GM23338 (cell line): ENCODE results near the gene COL21A1. TPM values are rescaled to one million over a fixed set of nuclear protein-coding genes. Genes with fewer than 3 reads are reported as not detected.

Experiments
- ATAC-seq: fragments of 200-7000 bp; cut with Tn5 transposase; 3 replicates; pipeline ENCODE4 v1.9.1; 2020
- DNase-seq: peaks from one replicate; pipeline ENCODE4 v3.0.0-alpha.2; 2015; ENCODE audit warnings: low spot score
- H2AFZ ChIP-seq: fragments of 200-600 bp; sonication (generic); 2 replicates; pipeline ENCODE4 v1.8.0; 2016; ENCODE audit warnings: antibody characterized with exemption, mild to moderate bottlenecking, moderate library complexity
- H3F3A ChIP-seq: fragments of 200-600 bp; sonication (generic); replicated peaks from 2 replicates; pipeline ENCODE4 v1.8.0; 2017; ENCODE audit warnings: antibody characterized with exemption, mixed run types, low read depth
- H3K27ac ChIP-seq: fragments of 200-600 bp; sonication (generic); 2 replicates; pipeline ENCODE4 v1.6.1; 2016; ENCODE audit warnings: low read depth
- H3K27me3 ChIP-seq: fragments of 200-600 bp; sonication (generic); 2 replicates; pipeline ENCODE4 v1.8.0; 2016; ENCODE audit warnings: mild to moderate bottlenecking, mixed run types, moderate library complexity; ENCODE audit not compliant: insufficient read depth
- H3K36me3 ChIP-seq: fragments of 200-600 bp; sonication (generic); 2 replicates; pipeline ENCODE4 v1.8.0; 2016; ENCODE audit warnings: mild to moderate bottlenecking; ENCODE audit not compliant: insufficient read depth
- H3K4me1 ChIP-seq: fragments of 200-600 bp; sonication (generic); 2 replicates; pipeline ENCODE4 v1.8.0; 2016; ENCODE audit warnings: mild to moderate bottlenecking, moderate library complexity; ENCODE audit not compliant: insufficient read depth
- H3K4me2 ChIP-seq: fragments of 200-600 bp; sonication (generic); 2 replicates; pipeline ENCODE4 v1.7.1; 2017; ENCODE audit warnings: mixed run types
- H3K4me3 ChIP-seq: fragments of 200-600 bp; sonication (generic); 2 replicates; pipeline ENCODE4 v1.6.1; 2016; ENCODE audit warnings: mixed run types
- H3K79me2 ChIP-seq: fragments of 200-600 bp; sonication (generic); replicated peaks from 2 replicates; pipeline ENCODE4 v1.8.0; 2017; ENCODE audit warnings: mild to moderate bottlenecking; ENCODE audit not compliant: insufficient read depth
- H3K9me2 ChIP-seq: fragments of 200-600 bp; sonication (generic); 2 replicates; pipeline ENCODE4 v1.8.0; 2017; ENCODE audit not compliant: insufficient read depth
- H4K20me1 ChIP-seq: fragments of 200-600 bp; sonication (generic); replicated peaks from 2 replicates; pipeline ENCODE4 v1.8.0; 2017; ENCODE audit warnings: mild to moderate bottlenecking; ENCODE audit not compliant: insufficient read depth
- H3K27ac Mint-ChIP-seq: 2 replicates; pipeline ENCODE4 v1.8.0; 2020; ENCODE audit warnings: inconsistent platforms, mild to moderate bottlenecking, moderate library complexity, mixed read lengths
- H3K27me3 Mint-ChIP-seq: 3 replicates; pipeline ENCODE4 v1.8.0; 2022; ENCODE audit warnings: low read depth, mild to moderate bottlenecking, moderate library complexity, mixed read lengths, inconsistent platforms; ENCODE audit not compliant: insufficient read depth, poor library complexity
- H3K36me3 Mint-ChIP-seq: 3 replicates; pipeline ENCODE4 v1.8.0; 2021; ENCODE audit warnings: low read depth, mild to moderate bottlenecking, inconsistent platforms, moderate library complexity, mixed read lengths
- H3K4me1 Mint-ChIP-seq: 3 replicates; pipeline ENCODE4 v1.8.0; 2020; ENCODE audit warnings: mild to moderate bottlenecking, inconsistent platforms, mixed read lengths
- H3K4me3 Mint-ChIP-seq: 3 replicates; pipeline ENCODE4 v1.8.0; 2021; ENCODE audit warnings: moderate library complexity, mild to moderate bottlenecking, inconsistent platforms, mixed read lengths
- H3K9me3 Mint-ChIP-seq: 3 replicates; pipeline ENCODE4 v1.8.0; 2020; ENCODE audit warnings: moderate library complexity, mild to moderate bottlenecking, inconsistent platforms, mixed read lengths
- CREB1 ChIP-seq: fragments of 250-450 bp; sonication (Bioruptor Pico); IDR thresholded peaks from 2 replicates; pipeline ENCODE4 v1.5.0; 2020; ENCODE audit warnings: low read depth, mild to moderate bottlenecking, moderate library complexity
- EZH2 ChIP-seq: fragments of 200-600 bp; sonication (generic); IDR thresholded peaks from one replicate; pipeline ENCODE4 v1.8.0; 2017; ENCODE audit warnings: antibody characterized with exemption, mild to moderate bottlenecking, low read depth; ENCODE audit not compliant: unreplicated experiment
- EZH2phosphoT487 ChIP-seq: fragments of 200-600 bp; sonication (generic); IDR thresholded peaks from one replicate; pipeline ENCODE4 v1.8.1; 2018; ENCODE audit warnings: antibody characterized with exemption; ENCODE audit not compliant: unreplicated experiment
- JUNB ChIP-seq: IDR thresholded peaks from one replicate; pipeline ENCODE4 v1.6.1; 2016; ENCODE audit warnings: antibody characterized with exemption; ENCODE audit not compliant: unreplicated experiment
- NANOG ChIP-seq: IDR thresholded peaks from 2 replicates; pipeline ENCODE4 v1.6.1; 2016; ENCODE audit warnings: antibody characterized with exemption, borderline replicate concordance
- POLR2AphosphoS5 ChIP-seq: IDR thresholded peaks from 2 replicates; pipeline ENCODE4 v1.6.1; 2016; ENCODE audit warnings: antibody characterized with exemption, low read depth
- STAT1 ChIP-seq: IDR thresholded peaks from one replicate; pipeline ENCODE4 v1.6.1; 2016; ENCODE audit warnings: antibody characterized with exemption; ENCODE audit not compliant: unreplicated experiment
- ZNF114 ChIP-seq: fragments of 250-450 bp; sonication (Bioruptor Pico); IDR thresholded peaks from 2 replicates; pipeline ENCODE4 v1.5.0; 2020; ENCODE audit warnings: mild to moderate bottlenecking, moderate library complexity
- ZNF331 ChIP-seq: fragments of 250-450 bp; sonication (Bioruptor Pico); IDR thresholded peaks from 2 replicates; pipeline ENCODE4 v1.5.0; 2020; ENCODE audit warnings: low read depth, mild to moderate bottlenecking, moderate library complexity
- polyA plus RNA-seq: library from polyadenylated mRNA; unstranded; fragments of >200 nt; fragmentation: Nextera tagmentation; extraction: Ambion mirVana; gene quantifications from 2 replicates; pipeline ENCODE4 v1.2.1, GENCODE V29; 2016
- total RNA-seq: library from RNA; depleted of rRNA; stranded (reverse); fragments of >200 nt; shearing (Covaris generic); gene quantifications from 2 replicates; pipeline ENCODE4 v1.2.3, GENCODE V29; 2014
- TF ChIP-seq, protein P1 (sequence below), 2 experiments: fragments of 200-600 bp in 1 of 2; sonication (generic) in 1 of 2; conservative IDR thresholded peaks; 2 replicates each; pipeline versions ENCODE4 v1.5.1 to v1.6.1; 2016 to 2017; ENCODE audit warnings: antibody characterized with exemption in 2 of 2, low read depth in 2 of 2, mild to moderate bottlenecking in 2 of 2, moderate library complexity in 1 of 2
- TF ChIP-seq, protein P2 (sequence below): IDR thresholded peaks from one replicate; pipeline ENCODE4 v1.6.1; 2018; ENCODE audit warnings: antibody characterized with exemption; ENCODE audit not compliant: unreplicated experiment
- TF ChIP-seq, protein P3 (sequence below): fragments of 250-450 bp; sonication (Bioruptor Pico); IDR thresholded peaks from 2 replicates; pipeline ENCODE4 v1.5.0; 2020; ENCODE audit warnings: mild to moderate bottlenecking, moderate library complexity
- TF ChIP-seq, protein P4 (sequence below): IDR thresholded peaks from 2 replicates; pipeline ENCODE4 v1.6.1; 2016; ENCODE audit warnings: antibody characterized with exemption

Gene COL21A1
- total and polyA plus RNA-seq, 2 experiments from 2014 or later = 5.0 to 6.2 TPM

DNA sequence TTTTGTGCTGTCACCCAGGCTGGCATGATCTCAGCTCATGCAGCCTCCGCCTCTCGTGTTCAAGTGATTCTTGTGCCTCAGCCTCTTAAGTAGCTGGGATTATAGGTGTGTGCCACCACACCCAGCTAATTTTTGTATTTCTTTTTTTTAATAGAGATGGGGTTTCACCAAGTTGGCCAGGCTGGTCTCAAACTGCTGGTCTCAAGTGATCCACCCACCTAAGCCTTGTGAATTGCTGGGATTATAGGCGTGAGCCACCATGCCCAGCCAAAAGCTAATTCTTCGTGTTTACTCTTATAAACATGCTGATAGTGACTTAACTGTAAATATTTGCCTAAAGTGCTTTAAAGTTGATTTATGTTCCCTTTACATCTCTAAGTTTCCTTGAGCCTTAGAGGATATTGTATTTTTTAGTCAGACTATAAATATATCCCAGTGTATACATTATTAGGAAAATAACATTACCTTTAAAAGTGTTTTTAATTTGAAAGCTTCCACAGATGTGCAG lies 91.7 kb downstream of the COL21A1 start:
- 0 out of 2 replicates have a peak, but pooled peaks cover 2% of the 10 kb centered on the region for H3K4me1 ChIP-seq
- H3K4me3 ChIP-seq = no peak overlapping the region
- no peak overlapping the region for H3K4me2 ChIP-seq
- H3K36me3 ChIP-seq = peaks cover 5% of the 10 kb centered on the region; the same call in 1 of the 2 replicates
- H3K9me3 Mint-ChIP-seq = peaks cover 15% of the 10 kb centered on the region
- H3K4me1 Mint-ChIP-seq = peaks cover 7% of the 10 kb centered on the region; the same call in 2 of the 3 replicates
- peaks cover 26% of the 10 kb centered on the region for H3K36me3 Mint-ChIP-seq
- no peaks in the 10 kb centered on the region for H3K79me2 ChIP-seq
- ATAC-seq (no peak), DNase-seq (no peak)
- no peak overlapping the region for H2AFZ ChIP-seq
- H3K27ac ChIP-seq = no peak overlapping the region
- no peaks in the 10 kb centered on the region for H3K27me3 Mint-ChIP-seq
- H4K20me1 ChIP-seq = no peaks in the 10 kb centered on the region
- no peak overlapping the region for H3K4me3 Mint-ChIP-seq
- TF ChIP-seq NANOG (no peak), STAT1 (no peak), CREB1 (CRISPR knock-in tag) (no peak), EZH2 (no peak), POLR2AphosphoS5 (no peak), ZNF114 (CRISPR knock-in tag) (no peak), ZNF331 (CRISPR knock-in tag) (no peak), EZH2phosphoT487 (no peak), JUNB (no peak)
- TF ChIP-seq, protein P1, sequence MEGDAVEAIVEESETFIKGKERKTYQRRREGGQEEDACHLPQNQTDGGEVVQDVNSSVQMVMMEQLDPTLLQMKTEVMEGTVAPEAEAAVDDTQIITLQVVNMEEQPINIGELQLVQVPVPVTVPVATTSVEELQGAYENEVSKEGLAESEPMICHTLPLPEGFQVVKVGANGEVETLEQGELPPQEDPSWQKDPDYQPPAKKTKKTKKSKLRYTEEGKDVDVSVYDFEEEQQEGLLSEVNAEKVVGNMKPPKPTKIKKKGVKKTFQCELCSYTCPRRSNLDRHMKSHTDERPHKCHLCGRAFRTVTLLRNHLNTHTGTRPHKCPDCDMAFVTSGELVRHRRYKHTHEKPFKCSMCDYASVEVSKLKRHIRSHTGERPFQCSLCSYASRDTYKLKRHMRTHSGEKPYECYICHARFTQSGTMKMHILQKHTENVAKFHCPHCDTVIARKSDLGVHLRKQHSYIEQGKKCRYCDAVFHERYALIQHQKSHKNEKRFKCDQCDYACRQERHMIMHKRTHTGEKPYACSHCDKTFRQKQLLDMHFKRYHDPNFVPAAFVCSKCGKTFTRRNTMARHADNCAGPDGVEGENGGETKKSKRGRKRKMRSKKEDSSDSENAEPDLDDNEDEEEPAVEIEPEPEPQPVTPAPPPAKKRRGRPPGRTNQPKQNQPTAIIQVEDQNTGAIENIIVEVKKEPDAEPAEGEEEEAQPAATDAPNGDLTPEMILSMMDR (conservative IDR thresholded peaks at IDR 0.05; ENCODE audit: low read depth in 2 of 2) = no peak
- TF ChIP-seq, protein P2, sequence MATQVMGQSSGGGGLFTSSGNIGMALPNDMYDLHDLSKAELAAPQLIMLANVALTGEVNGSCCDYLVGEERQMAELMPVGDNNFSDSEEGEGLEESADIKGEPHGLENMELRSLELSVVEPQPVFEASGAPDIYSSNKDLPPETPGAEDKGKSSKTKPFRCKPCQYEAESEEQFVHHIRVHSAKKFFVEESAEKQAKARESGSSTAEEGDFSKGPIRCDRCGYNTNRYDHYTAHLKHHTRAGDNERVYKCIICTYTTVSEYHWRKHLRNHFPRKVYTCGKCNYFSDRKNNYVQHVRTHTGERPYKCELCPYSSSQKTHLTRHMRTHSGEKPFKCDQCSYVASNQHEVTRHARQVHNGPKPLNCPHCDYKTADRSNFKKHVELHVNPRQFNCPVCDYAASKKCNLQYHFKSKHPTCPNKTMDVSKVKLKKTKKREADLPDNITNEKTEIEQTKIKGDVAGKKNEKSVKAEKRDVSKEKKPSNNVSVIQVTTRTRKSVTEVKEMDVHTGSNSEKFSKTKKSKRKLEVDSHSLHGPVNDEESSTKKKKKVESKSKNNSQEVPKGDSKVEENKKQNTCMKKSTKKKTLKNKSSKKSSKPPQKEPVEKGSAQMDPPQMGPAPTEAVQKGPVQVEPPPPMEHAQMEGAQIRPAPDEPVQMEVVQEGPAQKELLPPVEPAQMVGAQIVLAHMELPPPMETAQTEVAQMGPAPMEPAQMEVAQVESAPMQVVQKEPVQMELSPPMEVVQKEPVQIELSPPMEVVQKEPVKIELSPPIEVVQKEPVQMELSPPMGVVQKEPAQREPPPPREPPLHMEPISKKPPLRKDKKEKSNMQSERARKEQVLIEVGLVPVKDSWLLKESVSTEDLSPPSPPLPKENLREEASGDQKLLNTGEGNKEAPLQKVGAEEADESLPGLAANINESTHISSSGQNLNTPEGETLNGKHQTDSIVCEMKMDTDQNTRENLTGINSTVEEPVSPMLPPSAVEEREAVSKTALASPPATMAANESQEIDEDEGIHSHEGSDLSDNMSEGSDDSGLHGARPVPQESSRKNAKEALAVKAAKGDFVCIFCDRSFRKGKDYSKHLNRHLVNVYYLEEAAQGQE = no peak
- TF ChIP-seq, protein P3, sequence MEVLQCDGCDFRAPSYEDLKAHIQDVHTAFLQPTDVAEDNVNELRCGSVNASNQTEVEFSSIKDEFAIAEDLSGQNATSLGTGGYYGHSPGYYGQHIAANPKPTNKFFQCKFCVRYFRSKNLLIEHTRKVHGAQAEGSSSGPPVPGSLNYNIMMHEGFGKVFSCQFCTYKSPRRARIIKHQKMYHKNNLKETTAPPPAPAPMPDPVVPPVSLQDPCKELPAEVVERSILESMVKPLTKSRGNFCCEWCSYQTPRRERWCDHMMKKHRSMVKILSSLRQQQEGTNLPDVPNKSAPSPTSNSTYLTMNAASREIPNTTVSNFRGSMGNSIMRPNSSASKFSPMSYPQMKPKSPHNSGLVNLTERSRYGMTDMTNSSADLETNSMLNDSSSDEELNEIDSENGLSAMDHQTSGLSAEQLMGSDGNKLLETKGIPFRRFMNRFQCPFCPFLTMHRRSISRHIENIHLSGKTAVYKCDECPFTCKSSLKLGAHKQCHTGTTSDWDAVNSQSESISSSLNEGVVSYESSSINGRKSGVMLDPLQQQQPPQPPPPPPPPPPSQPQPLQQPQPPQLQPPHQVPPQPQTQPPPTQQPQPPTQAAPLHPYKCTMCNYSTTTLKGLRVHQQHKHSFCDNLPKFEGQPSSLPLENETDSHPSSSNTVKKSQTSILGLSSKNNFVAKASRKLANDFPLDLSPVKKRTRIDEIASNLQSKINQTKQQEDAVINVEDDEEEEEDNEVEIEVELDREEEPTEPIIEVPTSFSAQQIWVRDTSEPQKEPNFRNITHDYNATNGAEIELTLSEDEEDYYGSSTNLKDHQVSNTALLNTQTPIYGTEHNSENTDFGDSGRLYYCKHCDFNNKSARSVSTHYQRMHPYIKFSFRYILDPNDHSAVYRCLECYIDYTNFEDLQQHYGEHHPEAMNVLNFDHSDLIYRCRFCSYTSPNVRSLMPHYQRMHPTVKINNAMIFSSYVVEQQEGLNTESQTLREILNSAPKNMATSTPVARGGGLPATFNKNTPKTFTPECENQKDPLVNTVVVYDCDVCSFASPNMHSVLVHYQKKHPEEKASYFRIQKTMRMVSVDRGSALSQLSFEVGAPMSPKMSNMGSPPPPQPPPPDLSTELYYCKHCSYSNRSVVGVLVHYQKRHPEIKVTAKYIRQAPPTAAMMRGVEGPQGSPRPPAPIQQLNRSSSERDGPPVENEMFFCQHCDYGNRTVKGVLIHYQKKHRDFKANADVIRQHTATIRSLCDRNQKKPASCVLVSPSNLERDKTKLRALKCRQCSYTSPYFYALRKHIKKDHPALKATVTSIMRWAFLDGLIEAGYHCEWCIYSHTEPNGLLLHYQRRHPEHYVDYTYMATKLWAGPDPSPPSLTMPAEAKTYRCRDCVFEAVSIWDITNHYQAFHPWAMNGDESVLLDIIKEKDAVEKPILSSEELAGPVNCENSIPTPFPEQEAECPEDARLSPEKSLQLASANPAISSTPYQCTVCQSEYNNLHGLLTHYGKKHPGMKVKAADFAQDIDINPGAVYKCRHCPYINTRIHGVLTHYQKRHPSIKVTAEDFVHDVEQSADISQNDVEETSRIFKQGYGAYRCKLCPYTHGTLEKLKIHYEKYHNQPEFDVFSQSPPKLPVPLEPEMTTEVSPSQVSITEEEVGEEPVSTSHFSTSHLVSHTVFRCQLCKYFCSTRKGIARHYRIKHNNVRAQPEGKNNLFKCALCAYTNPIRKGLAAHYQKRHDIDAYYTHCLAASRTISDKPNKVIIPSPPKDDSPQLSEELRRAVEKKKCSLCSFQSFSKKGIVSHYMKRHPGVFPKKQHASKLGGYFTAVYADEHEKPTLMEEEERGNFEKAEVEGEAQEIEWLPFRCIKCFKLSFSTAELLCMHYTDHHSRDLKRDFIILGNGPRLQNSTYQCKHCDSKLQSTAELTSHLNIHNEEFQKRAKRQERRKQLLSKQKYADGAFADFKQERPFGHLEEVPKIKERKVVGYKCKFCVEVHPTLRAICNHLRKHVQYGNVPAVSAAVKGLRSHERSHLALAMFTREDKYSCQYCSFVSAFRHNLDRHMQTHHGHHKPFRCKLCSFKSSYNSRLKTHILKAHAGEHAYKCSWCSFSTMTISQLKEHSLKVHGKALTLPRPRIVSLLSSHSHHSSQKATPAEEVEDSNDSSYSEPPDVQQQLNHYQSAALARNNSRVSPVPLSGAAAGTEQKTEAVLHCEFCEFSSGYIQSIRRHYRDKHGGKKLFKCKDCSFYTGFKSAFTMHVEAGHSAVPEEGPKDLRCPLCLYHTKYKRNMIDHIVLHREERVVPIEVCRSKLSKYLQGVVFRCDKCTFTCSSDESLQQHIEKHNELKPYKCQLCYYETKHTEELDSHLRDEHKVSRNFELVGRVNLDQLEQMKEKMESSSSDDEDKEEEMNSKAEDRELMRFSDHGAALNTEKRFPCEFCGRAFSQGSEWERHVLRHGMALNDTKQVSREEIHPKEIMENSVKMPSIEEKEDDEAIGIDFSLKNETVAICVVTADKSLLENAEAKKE (CRISPR knock-in tag) = no peak
- TF ChIP-seq, protein P4, sequence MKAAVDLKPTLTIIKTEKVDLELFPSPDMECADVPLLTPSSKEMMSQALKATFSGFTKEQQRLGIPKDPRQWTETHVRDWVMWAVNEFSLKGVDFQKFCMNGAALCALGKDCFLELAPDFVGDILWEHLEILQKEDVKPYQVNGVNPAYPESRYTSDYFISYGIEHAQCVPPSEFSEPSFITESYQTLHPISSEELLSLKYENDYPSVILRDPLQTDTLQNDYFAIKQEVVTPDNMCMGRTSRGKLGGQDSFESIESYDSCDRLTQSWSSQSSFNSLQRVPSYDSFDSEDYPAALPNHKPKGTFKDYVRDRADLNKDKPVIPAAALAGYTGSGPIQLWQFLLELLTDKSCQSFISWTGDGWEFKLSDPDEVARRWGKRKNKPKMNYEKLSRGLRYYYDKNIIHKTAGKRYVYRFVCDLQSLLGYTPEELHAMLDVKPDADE = no peak
- no peak overlapping the region for H3K27ac Mint-ChIP-seq
- H3F3A ChIP-seq = no peaks in the 10 kb centered on the region
- H3K9me2 ChIP-seq = no peaks in the 10 kb centered on the region; the same call in 1 of the 2 replicates
- no peaks in the 10 kb centered on the region for H3K27me3 ChIP-seq
